Measurements from ENCODE around the gene FMN2.

DNA sequence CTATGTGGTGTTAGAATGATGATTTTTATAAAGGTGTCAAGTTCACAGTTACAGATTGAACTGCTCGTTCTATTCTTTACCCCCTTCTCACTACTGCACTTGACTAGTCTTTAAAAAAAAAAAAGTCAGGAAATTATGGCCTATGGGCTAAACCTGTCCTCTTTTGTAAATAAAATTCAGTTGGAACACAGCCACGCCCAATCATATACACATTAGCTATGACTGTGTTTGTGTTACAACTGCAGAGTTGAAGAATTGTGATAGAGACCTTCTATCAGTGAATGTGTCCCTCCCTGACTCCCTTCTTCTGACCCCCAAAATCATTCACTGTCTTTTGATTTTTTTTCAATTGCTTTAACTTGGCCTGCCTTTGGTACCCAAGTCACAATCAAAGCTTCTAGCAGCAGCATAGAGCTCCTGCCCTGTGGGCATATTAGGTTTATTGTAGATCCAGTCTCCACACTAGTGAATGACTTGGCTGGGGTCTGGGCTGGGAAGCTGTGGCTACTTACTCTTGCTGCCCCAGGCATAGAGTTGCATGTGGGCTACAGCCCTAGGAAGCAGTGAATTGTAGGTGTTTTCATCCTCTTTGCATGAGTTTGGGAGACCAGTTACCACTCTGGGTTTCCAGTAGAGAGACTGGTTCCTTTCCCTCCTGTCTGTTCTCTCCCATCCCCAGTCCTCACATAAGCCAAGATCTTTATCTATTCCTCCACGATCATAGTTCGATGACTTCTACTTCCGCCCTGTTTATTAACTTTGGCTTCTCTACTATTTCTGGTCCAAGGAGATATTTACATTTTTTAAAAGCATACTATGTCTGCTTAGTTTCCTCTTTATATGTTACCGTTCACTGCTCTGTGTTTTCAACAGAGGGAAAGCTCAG, 249.9 kb downstream of the FMN2 start:
- TF ChIP-seq, protein P1, sequence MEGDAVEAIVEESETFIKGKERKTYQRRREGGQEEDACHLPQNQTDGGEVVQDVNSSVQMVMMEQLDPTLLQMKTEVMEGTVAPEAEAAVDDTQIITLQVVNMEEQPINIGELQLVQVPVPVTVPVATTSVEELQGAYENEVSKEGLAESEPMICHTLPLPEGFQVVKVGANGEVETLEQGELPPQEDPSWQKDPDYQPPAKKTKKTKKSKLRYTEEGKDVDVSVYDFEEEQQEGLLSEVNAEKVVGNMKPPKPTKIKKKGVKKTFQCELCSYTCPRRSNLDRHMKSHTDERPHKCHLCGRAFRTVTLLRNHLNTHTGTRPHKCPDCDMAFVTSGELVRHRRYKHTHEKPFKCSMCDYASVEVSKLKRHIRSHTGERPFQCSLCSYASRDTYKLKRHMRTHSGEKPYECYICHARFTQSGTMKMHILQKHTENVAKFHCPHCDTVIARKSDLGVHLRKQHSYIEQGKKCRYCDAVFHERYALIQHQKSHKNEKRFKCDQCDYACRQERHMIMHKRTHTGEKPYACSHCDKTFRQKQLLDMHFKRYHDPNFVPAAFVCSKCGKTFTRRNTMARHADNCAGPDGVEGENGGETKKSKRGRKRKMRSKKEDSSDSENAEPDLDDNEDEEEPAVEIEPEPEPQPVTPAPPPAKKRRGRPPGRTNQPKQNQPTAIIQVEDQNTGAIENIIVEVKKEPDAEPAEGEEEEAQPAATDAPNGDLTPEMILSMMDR (conservative IDR thresholded peaks at IDR 0.05) = no peak
- no peak for TF ChIP-seq ZFX (IDR thresholded peaks at IDR 0.05)
